Forelimb muscle (tissue), 1 donor: ENCODE data around the gene SPATA2. TPM values are rescaled to one million over a fixed set of nuclear protein-coding genes. Genes with fewer than 3 reads are reported as not detected.
"Not testable (repeated sequence)": the region's sequence is repeated elsewhere in the genome, so short reads cannot be mapped to it uniquely, and the experiment has no call there.

Experiments
- DNase-seq: peaks from one replicate; pipeline ENCODE4 v3.0.0-alpha.2; 2013; ENCODE audit warnings: low read depth
- polyA plus RNA-seq: library from polyadenylated mRNA; unstranded; fragments of 120-200 nt; gene quantifications from one replicate; pipeline ENCODE4 v1.2.1, GENCODE V29; 2013; ENCODE audit not compliant: insufficient read length

The SPATA2 gene
- polyA plus RNA-seq, 1 donor, result 5.7 TPM

DNA sequence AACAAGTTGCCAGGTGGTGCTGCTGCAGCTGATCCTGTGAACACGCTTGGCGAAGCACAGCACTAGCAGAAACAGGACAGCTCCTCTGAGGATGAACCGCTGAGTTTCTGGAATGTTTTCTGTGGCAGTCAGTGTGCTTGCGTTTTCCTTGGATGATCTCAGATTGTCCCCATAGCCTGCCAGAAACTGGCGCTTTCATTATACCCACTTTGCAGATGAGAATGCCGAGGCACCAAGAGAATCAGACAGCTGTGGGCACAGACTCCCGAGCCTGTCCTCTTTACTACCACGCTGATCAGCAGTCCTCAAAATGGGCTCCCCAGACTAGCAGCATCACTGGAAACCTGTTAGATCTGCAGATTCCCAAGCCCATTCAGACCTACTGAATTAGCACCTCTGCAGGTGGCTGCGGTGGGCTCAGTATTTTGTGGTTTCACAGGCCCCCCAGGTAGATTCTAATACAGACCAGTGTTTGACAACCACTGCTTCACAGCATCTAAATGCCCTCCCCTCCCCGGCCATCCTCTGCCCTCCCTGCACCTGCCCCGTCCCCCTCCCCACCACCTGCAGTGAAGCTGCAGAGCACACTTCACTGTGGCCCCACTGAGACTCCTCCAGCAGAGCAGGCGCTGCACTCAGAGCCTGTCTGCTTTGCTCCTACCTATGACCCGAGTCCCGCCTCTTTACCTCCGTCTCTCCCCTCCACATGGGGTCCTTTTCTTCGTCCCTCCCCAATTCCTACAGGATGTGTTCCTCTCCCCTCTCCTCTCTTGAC is 29.6 kb downstream of the SPATA2 start:
- no peak for DNase-seq

- DNase-seq, result no peak
These were observed 32.0 kb downstream of the SPATA2 start for GRCh38 chr20:49883246-49883802.

DNA sequence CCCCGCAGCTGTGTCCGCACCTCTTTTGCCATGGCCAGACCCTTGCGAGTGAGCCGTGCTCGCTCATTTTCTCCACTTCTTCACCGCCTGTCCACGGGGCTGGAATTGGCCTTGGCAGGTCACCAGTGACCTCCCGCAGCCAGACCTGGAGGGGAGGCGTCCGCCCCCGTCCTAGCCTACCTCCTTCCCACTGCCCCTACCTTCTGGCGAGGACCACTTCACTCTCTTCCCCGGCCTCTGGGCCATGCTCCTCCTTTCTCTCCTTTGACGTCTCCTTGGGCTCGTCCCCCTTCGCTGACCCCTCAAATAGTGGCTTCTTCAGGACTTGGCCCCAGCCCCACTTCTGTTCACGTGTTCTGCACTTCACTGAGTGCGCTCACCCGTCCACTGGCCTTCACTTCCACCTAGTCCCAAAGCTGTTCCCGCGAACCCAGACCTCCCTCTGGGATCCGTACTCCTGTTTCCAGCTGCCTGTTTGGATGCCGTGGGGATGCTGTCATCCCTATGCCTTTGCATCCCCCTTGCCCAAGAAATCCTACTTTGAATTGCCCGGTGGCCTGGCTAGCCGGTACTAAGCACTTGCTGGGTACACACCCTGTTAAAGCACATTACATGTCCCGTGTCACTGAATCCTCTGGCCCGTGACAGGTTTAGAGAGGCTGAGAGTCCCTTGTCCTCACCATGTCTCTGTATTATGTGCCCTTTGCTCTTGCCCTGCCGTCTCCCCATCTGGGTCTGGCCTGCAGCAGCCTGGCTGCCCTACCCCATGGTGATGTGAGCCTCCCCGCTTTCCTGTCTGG is 33.0 kb downstream of the SPATA2 start:
- no peak for DNase-seq

DNA sequence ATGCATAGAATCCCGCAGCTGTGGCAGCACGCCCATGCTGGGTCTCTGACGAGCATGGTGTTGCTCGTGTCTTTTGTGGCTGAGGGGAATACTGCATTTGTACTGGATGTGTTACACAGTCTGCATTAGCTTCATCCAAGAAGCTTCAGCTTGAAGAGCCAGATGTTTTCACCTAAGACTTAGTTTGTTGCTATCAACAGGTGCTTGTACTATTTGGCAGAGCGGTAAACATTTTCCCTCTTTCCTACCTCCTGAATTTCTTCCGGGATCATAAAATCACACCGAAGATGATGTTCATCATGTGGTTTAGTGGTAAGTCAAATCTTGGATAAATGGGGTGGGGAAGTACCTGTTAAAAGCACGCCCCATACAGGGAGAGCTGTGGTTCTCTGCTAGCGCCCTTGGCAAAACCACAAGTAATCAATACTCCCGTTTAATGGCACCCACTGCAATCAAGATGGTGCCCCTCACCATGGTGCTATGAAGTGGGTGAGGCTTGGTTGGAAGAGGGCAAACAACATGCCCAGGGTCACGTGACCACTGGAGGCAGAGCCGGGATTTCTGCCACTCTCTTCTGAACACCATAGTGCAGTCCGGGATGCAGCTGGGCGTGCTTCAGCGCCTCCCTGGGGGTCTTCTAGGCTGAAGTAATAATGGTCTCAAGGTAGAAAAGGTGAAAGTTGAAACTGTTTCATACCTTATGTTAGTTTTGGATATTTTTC is 34.4 kb downstream of the SPATA2 start:
- no peak for DNase-seq

DNA sequence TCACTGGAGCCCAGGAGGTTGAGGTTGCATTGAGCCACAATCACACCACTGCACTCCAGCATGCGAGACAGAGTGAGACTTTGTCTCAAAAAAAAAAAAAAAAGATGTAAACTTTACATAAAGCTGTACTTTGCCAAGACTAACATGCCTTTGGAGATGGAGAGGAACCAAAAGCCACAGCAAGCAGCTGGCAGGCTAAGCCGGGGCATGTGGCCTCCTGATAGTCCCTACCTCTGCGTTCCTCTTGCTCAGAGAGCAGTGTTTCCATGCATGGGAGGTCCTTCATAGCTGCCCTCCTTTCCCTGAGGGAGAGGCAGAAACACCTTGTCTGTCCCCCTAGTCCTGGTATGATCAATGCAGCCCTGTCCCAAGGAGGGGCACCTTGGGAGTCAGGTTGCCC is 35.2 kb downstream of the SPATA2 start:
- DNase-seq, result no peak

DNA sequence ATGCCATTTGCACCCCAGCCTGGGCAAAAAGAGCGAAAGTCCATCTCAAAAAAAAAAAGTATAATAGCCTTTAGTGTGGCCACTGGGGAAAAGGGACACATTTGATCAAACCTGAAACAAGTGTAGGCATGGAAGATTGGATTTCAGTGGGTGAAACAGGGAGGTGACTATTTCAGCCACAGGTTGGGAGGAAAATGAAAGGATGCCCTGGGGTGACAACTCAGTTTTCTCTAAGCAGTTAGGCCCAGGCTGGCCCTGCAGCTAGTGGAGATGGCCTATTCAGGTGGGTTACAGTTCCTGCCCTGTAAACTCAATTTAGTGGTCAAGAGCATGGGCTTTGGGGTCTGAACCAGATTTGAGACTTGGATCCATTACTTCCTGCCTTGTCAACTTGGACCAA is 36.4 kb downstream of the SPATA2 start:
- DNase-seq, result no peak

DNA sequence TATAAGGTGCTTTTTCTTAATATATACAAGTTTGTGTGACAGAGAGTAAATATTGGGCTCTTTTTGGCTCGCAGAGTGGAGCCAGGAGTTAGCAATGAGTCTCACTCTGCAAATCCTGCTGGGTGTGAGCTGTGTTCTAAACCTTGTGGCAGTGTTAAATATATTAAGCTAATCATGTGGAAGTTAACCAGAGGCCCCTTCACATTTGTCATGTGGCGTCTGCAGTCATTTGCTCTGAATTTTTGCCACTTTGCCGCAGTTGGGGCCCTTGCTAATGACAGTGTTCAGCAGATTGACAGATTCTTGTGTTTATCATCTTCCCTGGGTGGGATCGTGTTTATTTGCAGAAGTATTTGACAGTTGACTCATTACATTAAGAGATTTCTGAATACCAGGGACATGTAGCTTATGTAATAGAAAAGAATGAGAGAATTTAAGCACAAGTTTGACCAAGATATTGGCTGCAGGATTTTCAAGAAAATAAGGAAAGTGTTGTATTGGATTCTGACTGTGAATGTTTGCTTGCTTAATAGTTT is 37.9 kb downstream of the SPATA2 start:
- no peak for DNase-seq

DNA sequence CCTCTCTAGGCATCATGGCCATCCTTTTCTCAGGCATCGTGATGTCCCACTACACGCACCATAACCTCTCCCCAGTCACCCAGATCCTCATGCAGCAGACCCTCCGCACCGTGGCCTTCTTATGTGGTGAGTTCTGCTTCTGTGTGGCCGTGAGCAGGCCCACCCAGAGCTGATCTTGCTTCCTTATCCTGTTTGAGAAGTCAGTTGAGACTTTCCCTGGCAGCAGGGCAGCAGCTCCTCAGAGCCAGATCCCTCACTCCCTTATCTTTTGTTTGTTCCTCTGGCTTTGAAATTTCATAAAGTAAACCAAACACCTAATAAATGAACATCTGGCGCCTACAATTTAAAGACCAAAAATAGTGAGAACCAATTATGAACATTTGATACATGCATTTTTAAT is 40.6 kb downstream of the SPATA2 start:
- DNase-seq, result no peak

DNA sequence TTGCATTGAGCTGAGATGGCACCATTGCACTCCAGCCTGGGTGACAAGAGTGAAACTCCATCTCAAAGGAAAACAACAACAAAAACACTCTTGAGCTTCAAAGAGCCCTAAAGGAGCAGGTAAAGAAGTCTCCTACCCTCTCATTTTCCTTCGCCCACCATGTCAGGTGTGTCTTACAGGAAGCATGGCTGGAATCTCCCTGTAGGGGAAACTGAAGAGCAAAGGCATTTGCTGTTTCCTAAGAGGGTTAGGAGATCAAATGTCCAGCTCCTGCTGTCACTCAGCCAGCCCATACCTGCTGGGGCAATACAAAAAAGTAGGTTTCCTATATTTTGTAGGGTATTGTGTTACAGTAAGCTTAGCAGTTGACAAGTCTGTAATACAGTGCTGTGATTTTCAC is 43.3 kb downstream of the SPATA2 start:
- no peak for DNase-seq

GRCh38 chr20:49871391-49871948 is 43.9 kb downstream of the SPATA2 start:
- no peak for DNase-seq

DNA sequence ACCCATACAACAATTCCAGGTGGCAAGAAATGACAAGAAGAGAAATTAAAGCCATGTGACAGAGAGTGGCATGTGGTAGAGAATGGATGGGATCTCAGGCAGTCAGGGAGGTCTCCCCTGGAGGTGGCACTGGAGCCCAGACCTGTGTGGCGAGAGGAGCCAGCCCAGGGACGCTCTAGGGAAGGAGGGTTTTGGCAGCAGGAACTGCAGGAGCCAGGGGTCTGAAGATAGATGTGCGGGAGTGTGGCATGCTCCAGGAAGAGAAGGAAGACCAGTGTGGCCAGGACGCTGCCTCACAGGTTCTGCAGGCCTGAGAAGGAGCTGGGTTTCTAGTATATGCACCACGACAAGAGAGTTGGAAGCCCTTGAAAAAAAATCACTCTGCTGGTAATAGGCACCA is 45.1 kb downstream of the SPATA2 start:
- no peak for DNase-seq

DNA sequence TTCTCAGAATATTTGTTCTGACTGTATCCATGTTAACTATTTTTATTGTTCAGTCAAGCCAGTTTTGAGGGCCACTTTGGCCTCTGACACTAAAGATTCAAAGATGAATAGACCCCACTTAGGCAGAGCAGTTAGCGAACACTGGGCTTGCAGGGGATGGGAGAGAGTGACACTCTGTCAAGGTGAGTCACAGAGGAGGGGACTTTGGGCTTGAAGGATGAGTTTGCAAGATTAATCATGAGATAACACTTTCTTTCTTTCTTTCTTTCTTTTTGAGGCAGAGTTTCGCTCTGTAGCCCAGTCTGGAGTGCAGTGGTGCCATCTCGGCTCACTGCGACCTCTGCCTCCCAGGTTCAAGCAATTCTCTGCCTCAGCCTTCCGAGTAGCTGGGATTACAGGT is 46.4 kb downstream of the SPATA2 start:
- no peak for DNase-seq

- no peak for DNase-seq
These were observed 46.8 kb downstream of the SPATA2 start for GRCh38 chr20:49868538-49868937.

DNA sequence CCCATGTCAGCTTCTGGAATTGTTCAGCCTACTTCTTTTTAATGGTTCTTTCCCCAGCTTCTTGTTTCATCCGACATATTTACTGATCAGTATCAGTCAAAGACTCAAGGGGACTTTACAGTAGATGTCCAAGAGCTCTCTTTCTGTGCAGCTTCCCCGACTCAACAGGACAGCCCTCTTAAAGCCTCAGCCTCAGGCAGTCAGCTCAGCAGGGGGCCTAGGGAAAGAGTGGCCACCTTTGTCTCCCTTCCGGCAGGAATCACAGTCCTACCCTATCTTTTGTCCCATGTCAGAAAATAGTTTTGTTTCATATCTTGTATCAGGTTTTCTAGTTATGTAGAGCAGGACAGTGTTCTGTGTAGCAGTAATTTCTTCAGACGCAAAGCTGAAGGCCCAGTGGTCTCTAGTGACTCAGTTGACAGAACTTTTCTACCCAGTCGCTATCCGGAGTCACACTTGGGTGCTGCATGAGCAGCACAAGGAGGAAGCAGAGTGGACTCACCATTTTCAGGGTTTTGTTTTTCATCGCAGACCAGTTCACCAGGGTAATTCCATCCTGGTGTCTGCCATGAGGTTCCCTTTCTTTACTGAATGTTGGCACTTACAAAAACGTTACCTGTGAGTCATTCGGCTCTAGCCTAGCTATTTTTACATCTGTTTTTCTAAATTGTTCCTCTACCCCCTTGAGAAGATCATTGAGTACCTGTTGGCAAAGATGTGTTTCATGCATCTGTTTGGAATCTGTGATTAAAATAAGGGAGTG is 47.7 kb downstream of the SPATA2 start:
- no peak for DNase-seq

GRCh38 chr20:49866051-49866450 is 49.3 kb downstream of the SPATA2 start:
- DNase-seq, result no peak

GRCh38 chr20:49865559-49865958 is 49.8 kb downstream of the SPATA2 start:
- no peak for DNase-seq

DNA sequence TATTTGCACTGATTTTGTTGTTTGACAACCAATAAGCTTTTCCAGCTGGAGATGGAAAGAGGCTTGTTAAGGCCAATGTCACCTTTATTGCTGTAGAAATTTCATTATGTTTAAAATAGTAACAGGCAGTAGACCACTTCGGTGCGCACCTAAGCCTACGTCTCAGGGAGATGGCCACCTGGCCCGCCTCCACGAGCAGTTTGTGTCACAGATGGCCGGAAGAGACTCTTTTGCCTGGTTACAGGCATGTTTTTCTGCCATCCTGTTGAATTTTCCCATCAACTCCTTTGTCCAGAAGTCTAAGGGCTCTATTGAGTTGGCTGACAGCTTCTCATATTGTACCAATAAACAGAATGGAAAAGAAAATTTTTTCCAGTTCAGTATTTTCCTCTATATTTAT is 51.7 kb downstream of the SPATA2 start:
- DNase-seq, result no peak

- no peak for DNase-seq
These were observed 52.6 kb downstream of the SPATA2 start for GRCh38 chr20:49862607-49863200.

DNA sequence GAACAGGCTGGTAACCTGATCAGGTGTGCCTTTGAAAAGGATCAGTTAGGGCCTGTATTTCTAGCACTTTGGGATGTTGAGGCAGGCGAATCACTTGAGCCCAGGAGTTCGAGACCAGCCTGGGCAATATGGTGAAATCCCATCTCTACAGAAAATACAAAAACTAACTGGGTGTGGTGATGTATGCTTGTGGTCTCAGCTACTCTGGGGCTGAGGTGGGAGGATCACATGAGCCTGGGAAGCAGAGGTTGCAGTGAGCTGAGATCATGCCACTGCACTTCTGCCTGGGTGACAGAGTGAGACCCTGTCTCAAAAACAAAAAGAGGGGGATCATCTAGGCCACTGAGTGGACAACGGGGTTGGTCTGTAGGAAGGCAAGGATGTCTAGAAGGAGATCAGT is 54.1 kb downstream of the SPATA2 start:
- DNase-seq, result not testable (repeated sequence)

- DNase-seq, result no peak
These were observed 55.5 kb downstream of the SPATA2 start for GRCh38 chr20:49859807-49860206.
